ENCODE results near the gene DAAM2.

The DAAM2 gene

GRCh38 chr6:39923861-39924260 is 131.7 kb downstream of the DAAM2 start:
- peak overlapping the region; percentile 45; the same call in 1 of the 2 replicates for H3K27ac ChIP-seq

DNA sequence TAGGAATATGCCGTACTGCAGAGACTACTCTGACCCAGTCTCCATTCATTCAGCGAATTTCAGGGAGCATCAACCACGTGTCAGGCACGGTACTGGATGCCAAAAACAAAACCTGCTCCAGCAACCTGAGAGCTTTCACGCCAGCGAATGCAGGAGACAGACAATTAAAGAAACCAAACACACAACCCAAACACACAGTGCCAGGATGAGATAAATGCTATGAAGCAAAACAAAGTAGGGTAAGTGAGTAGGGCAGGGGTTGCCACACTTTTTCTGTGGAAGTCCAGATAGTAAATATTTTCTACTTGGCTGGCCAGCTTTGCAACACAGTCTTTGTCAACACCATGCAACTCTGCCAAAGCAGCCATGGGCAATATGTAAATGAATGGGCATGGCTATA is 132.1 kb downstream of the DAAM2 start:
- TF ChIP-seq, protein P1, sequence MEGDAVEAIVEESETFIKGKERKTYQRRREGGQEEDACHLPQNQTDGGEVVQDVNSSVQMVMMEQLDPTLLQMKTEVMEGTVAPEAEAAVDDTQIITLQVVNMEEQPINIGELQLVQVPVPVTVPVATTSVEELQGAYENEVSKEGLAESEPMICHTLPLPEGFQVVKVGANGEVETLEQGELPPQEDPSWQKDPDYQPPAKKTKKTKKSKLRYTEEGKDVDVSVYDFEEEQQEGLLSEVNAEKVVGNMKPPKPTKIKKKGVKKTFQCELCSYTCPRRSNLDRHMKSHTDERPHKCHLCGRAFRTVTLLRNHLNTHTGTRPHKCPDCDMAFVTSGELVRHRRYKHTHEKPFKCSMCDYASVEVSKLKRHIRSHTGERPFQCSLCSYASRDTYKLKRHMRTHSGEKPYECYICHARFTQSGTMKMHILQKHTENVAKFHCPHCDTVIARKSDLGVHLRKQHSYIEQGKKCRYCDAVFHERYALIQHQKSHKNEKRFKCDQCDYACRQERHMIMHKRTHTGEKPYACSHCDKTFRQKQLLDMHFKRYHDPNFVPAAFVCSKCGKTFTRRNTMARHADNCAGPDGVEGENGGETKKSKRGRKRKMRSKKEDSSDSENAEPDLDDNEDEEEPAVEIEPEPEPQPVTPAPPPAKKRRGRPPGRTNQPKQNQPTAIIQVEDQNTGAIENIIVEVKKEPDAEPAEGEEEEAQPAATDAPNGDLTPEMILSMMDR (conservative IDR thresholded peaks at IDR 0.05), result no peak
- H3K27ac ChIP-seq, result peak overlapping the region; percentile 45; the same call in 1 of the 2 replicates

More at GRCh38 chr6:39923861-39924260, 131.7 kb downstream of the DAAM2 start:
- TF ChIP-seq, protein P1 (conservative IDR thresholded peaks at IDR 0.05), result no peak

- H3K27ac ChIP-seq, result no peak overlapping the region
- TF ChIP-seq, protein P1 (conservative IDR thresholded peaks at IDR 0.05), result no peak
These were observed 133.2 kb downstream of the DAAM2 start for GRCh38 chr6:39925191-39925930.

GRCh38 chr6:39925931-39926290 is 133.7 kb downstream of the DAAM2 start:
- no peak overlapping the region for H3K27ac ChIP-seq
- TF ChIP-seq, protein P1 (conservative IDR thresholded peaks at IDR 0.05), result no peak

DNA sequence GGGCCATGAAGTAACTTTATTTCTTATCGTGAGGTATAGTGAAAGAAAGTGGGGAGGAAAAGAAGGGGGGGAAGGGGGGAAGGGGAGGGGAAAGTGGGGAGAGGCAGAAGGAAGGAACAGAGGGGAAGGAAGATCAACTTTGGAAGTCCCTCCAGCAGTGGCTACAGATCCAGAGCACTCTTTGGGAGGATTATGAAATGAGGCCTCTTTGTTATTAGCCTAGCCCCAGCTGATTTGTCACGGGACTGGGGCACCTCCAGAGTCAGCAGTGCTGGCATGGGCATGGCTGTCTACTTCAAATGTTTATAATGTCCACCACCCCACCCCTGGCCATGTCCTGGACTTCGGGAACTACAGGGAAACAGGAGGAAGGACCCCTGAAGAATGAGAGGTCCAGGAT is 134.5 kb downstream of the DAAM2 start:
- TF ChIP-seq, protein P1 (conservative IDR thresholded peaks at IDR 0.05), result no peak
- no peak overlapping the region for H3K27ac ChIP-seq

GRCh38 chr6:39927159-39927558 is 135.0 kb downstream of the DAAM2 start:
- H3K27ac ChIP-seq, result no peak overlapping the region
- TF ChIP-seq, protein P1 (conservative IDR thresholded peaks at IDR 0.05), result no peak

- TF ChIP-seq, protein P1 (conservative IDR thresholded peaks at IDR 0.05), result no peak
- H3K27ac ChIP-seq, result peak overlapping the region; percentile 69
These were observed 137.0 kb downstream of the DAAM2 start for GRCh38 chr6:39929039-39929732.

Data from VCaP (cell line).